ENCODE results near the gene VPS13D. TPM values are rescaled to one million over a fixed set of nuclear protein-coding genes. Genes with fewer than 3 reads are reported as not detected.
A peak's percentile ranks its signal among the peaks of the same experiment; 100 is the strongest.

Gene VPS13D
- total RNA-seq, 4 donors from 2014 or later = 42.5 to 103 (median 59.8) TPM

- TF ChIP-seq, protein P1, sequence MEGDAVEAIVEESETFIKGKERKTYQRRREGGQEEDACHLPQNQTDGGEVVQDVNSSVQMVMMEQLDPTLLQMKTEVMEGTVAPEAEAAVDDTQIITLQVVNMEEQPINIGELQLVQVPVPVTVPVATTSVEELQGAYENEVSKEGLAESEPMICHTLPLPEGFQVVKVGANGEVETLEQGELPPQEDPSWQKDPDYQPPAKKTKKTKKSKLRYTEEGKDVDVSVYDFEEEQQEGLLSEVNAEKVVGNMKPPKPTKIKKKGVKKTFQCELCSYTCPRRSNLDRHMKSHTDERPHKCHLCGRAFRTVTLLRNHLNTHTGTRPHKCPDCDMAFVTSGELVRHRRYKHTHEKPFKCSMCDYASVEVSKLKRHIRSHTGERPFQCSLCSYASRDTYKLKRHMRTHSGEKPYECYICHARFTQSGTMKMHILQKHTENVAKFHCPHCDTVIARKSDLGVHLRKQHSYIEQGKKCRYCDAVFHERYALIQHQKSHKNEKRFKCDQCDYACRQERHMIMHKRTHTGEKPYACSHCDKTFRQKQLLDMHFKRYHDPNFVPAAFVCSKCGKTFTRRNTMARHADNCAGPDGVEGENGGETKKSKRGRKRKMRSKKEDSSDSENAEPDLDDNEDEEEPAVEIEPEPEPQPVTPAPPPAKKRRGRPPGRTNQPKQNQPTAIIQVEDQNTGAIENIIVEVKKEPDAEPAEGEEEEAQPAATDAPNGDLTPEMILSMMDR (IDR thresholded peaks at IDR 0.05) = peak; percentile 31 to 66 (median 41)
- no peak for TF ChIP-seq POLR2A (IDR thresholded peaks at IDR 0.05)
- Histone ChIP-seq H3K9me3 (no peaks in the 10 kb centered on the region), H3K4me1 (no peaks in the 10 kb centered on the region), H3K4me3 (no peak overlapping the region), H3K36me3 (peaks cover 14 to 100% (median 55%) of the 10 kb centered on the region in 3 donors), H3K27ac (peak overlapping the region in 1 of 4 donors; percentile 21), H3K27me3 (no peaks in the 10 kb centered on the region)
- DNase-seq = no peak
- intact Hi-C loops (cut with DNase I) = no loop called here
- WGBS, 2 donors = 70 to 71% methylated on average over 4 of the region's 4 CpGs
Observed at GRCh38 chr1:12275370-12275769, 45.5 kb downstream of the VPS13D start.

DNA sequence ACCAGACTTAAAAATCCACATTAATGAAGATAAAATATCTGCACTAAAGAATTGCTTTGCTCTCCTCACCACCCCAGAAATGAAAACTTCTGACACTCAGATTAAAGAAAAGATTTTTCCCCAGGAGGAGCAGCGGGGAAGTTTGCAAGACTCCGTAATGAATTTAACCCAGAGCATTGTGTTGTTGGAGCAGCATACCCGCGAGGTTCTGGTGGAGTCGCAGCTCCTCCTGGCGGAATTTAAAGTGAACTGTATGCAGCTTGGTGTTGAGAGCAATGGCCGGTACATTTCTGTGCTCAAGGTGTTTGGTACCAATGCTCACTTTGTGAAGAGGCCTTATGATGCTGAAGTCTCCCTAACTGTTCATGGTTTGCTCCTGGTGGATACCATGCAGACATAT, 46.4 kb downstream of the VPS13D start:
- Histone ChIP-seq H3K9me3 (no peaks in the 10 kb centered on the region), H3K27me3 (no peaks in the 10 kb centered on the region), H3K4me3 (no peak overlapping the region), H3K36me3 (peaks cover 14 to 100% (median 50%) of the 10 kb centered on the region in 3 donors), H3K27ac (peak overlapping the region in 1 of 4 donors; percentile 21), H3K4me1 (no peaks in the 10 kb centered on the region)
- intact Hi-C loops (cut with DNase I) = no loop called here
- TF ChIP-seq, protein P1 (IDR thresholded peaks at IDR 0.05) = peak; percentile 29 to 76 (median 54)
- TF ChIP-seq POLR2A (IDR thresholded peaks at IDR 0.05) = no peak
- DNase-seq = no peak
- 40 to 62% methylated on average over 7 of the region's 7 CpGs for WGBS, 2 donors

DNA sequence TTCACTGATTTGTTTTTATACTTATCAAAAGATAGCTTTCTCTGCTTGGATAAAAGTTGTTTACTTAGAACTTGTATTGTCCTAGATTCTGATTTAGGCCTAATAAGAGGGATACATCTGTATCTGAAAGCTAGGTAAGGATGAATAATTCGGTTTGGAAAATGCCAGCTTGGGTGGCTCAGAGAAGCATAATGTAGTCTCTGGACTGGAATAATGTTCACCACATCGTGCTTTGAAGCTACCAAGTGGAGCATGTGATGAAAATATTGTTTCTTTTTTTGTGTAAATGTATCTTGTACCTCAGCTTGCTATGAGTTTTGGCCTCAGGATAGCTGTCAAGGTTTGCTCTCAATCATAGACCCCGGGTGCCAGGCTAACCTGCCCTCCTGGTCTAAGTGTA, 49.2 kb downstream of the VPS13D start:
- peaks cover 0 to 1% (median 0%) of the 10 kb centered on the region in 3 donors for H3K4me1 ChIP-seq
- DNase-seq = no peak
- TF ChIP-seq POLR2A (IDR thresholded peaks at IDR 0.05) = no peak
- TF ChIP-seq, protein P1 (IDR thresholded peaks at IDR 0.05) = no peak
- no peaks in the 10 kb centered on the region for H3K27me3 ChIP-seq
- peaks cover 20 to 100% (median 56%) of the 10 kb centered on the region in 3 donors for H3K36me3 ChIP-seq
- intact Hi-C loops (cut with DNase I) = no loop called here
- WGBS, 2 donors = 90% methylated on average over 3 of the region's 3 CpGs
- H3K27ac ChIP-seq = no peak overlapping the region
- H3K4me3 ChIP-seq = no peak overlapping the region
- no peaks in the 10 kb centered on the region for H3K9me3 ChIP-seq

- Histone ChIP-seq H3K9me3 (no peaks in the 10 kb centered on the region), H3K36me3 (peaks cover 20 to 100% (median 47%) of the 10 kb centered on the region in 3 donors), H3K4me3 (no peak overlapping the region), H3K27me3 (no peaks in the 10 kb centered on the region), H3K27ac (no peak overlapping the region), H3K4me1 (peaks cover 0 to 8% (median 0%) of the 10 kb centered on the region in 3 donors)
- intact Hi-C loops (cut with DNase I) = no loop called here
- no peak for DNase-seq
- 80 to 81% methylated on average over 4 of the region's 4 CpGs for WGBS, 2 donors
- TF ChIP-seq, protein P1 (IDR thresholded peaks at IDR 0.05) = no peak
- TF ChIP-seq POLR2A (IDR thresholded peaks at IDR 0.05) = no peak
Observed at GRCh38 chr1:12279728-12280464, 50.1 kb downstream of the VPS13D start.

- H3K4me1 ChIP-seq = peaks cover 0 to 8% (median 0%) of the 10 kb centered on the region in 3 donors
- 84% methylated on average over 3 of the region's 3 CpGs for WGBS, 2 donors
- no peak overlapping the region for H3K27ac ChIP-seq
- no peaks in the 10 kb centered on the region for H3K27me3 ChIP-seq
- H3K36me3 ChIP-seq = peaks cover 17 to 100% (median 34%) of the 10 kb centered on the region in 3 donors
- no peaks in the 10 kb centered on the region for H3K9me3 ChIP-seq
- DNase-seq = no peak
- H3K4me3 ChIP-seq = no peak overlapping the region
- no peak for TF ChIP-seq POLR2A (IDR thresholded peaks at IDR 0.05)
- TF ChIP-seq, protein P1 (IDR thresholded peaks at IDR 0.05) = no peak
- intact Hi-C loops (cut with DNase I) = no loop called here
Observed at GRCh38 chr1:12282142-12282541, 52.3 kb downstream of the VPS13D start.

All from esophagus squamous epithelium (tissue), 5 donors.